ENCODE measurements around the gene ATP8B4. TPM values are rescaled to one million over a fixed set of nuclear protein-coding genes. Genes with fewer than 3 reads are reported as not detected.

ATP8B4 gene
- total and polyA plus RNA-seq, 2 of the 8 experiments (the other 6 are each of a cell fraction or from before 2014, with no cell fraction given), result 0.17 to 0.24 TPM

GRCh38 chr15:50137330-50137761, 18.3 kb upstream of the ATP8B4 start:
- no peak overlapping the region for H3K4me2 ChIP-seq (ENCODE audit: insufficient read depth in 1 of 2, low read depth in 2 of 2, low read length in 2 of 2)
- no peak overlapping the region for H3K18ac ChIP-seq (ENCODE audit: extremely low read depth, low read length)
- no peak overlapping the region for H3K23ac ChIP-seq (ENCODE audit: insufficient read length)
- no peak overlapping the region for H2AFZ ChIP-seq (ENCODE audit: low read length)
- H2AK5ac ChIP-seq (ENCODE audit: low read depth, low read length), result no peak overlapping the region; the same call in 1 of the 2 replicates
- H3K27me3 ChIP-seq (replicated peaks in 1 of 4; ENCODE audit: control insufficient read depth in 3 of 4, extremely low read depth in 1 of 4, insufficient read depth in 3 of 4, low read length in 3 of 4), result no peaks in the 10 kb centered on the region
- H2BK20ac ChIP-seq (ENCODE audit: low read length), result no peak overlapping the region
- TF ChIP-seq NANOG (IDR thresholded peaks at IDR 0.05; ENCODE audit: insufficient read depth, low read depth, low read length, poor library complexity, severe bottlenecking) (no peak), KDM5A (IDR thresholded peaks at IDR 0.05; ENCODE audit: low read length) (no peak), EZH2 (IDR thresholded peaks at IDR 0.05; ENCODE audit: low read depth, low read length, severe bottlenecking) (no peak), SIRT6 (IDR thresholded peaks at IDR 0.05; ENCODE audit: low read length) (no peak), E2F6 (IDR thresholded peaks at IDR 0.05) (no peak), POU5F1 (IDR thresholded peaks at IDR 0.05; ENCODE audit: low read depth, low read length) (no peak), RXRA (IDR thresholded peaks at IDR 0.05; ENCODE audit: insufficient read depth, low read depth, low read length) (no peak), GTF2F1 (IDR thresholded peaks at IDR 0.05; ENCODE audit: borderline replicate concordance, low read depth, low read length) (no peak)
- H3K27ac ChIP-seq (ENCODE audit: low read depth, low read length), result no peak overlapping the region
- peaks cover 0 to 3% (median 0%) of the 10 kb centered on the region in 4 experiments; a peak in 1 of 7 replicates for H3K4me1 ChIP-seq (replicated peaks in 1 of 4; ENCODE audit: control insufficient read depth in 3 of 4, insufficient read depth in 4 of 4, low read length in 3 of 4)
- no peak overlapping the region for H2BK120ac ChIP-seq (replicated peaks; ENCODE audit: low read depth, low read length)
- no peak for FAIRE-seq
- no peak for DNase-seq (ENCODE audit: low read depth in 1 of 2, low spot score in 2 of 2)
- H2BK15ac ChIP-seq (ENCODE audit: low read length), result no peak overlapping the region
- no peaks in the 10 kb centered on the region for H3K79me1 ChIP-seq (ENCODE audit: low read depth, low read length)
- H3K23me2 ChIP-seq (ENCODE audit: low read depth, low read length), result no peaks in the 10 kb centered on the region
- no peak overlapping the region for H3K4me3 ChIP-seq (ENCODE audit: extremely low read depth in 1 of 4, insufficient read depth in 2 of 4, low read depth in 3 of 4, low read length in 4 of 4)
- CTCF ChIA-PET (ENCODE audit: partially characterized antibody), result interaction anchor here (0.6 to 2.0 kb wide), 15 partner anchors 8 to 515 kb away, joined by 3 to 16 read pairs (median 5); partner anchors contain the start of gene ATP8B4
- no peak overlapping the region for H3K9ac ChIP-seq (replicated peaks in 1 of 4; ENCODE audit: extremely low read depth in 1 of 4, low read depth in 3 of 4, low read length in 3 of 4)
- no peak overlapping the region for H3K4ac ChIP-seq (replicated peaks; ENCODE audit: insufficient read length, low read depth, low read length)
- 99% methylated on average over 7 of the region's 7 CpGs; no CpG with 5 or more reads in 1 of the 2 experiments for WGBS, 2 experiments (ENCODE audit: extremely low coverage in 1 of 2, insufficient coverage in 1 of 2, insufficient read length in 1 of 2, insufficient replicate concordance in 2 of 2, low coverage in 1 of 2, low lambda C conversion rate in 2 of 2, missing lambda C conversion rate in 1 of 2)
- H4K20me1 ChIP-seq (replicated peaks in 1 of 2; ENCODE audit: control insufficient read depth in 1 of 2, insufficient read depth in 2 of 2, low read length in 2 of 2), result no peaks in the 10 kb centered on the region
- H3K14ac ChIP-seq (ENCODE audit: insufficient read length), result no peak overlapping the region
- no peak overlapping the region for H3K56ac ChIP-seq (replicated peaks; ENCODE audit: insufficient read length, low read depth, low read length)
- no peaks in the 10 kb centered on the region for H3K79me2 ChIP-seq (ENCODE audit: control insufficient read depth in 1 of 2, insufficient read depth in 2 of 2, low read length in 2 of 2)
- no peak overlapping the region for H4K91ac ChIP-seq (replicated peaks; ENCODE audit: insufficient read length, low read length)
- no peaks in the 10 kb centered on the region for H3K9me3 ChIP-seq (ENCODE audit: insufficient read depth in 2 of 2, low read depth in 1 of 2, low read length in 1 of 2)
- POLR2A ChIA-PET (ENCODE audit: partially characterized antibody), result interaction anchor here (1.0 kb wide), 1 partner anchor 912 kb away, joined by 3 read pairs; no protein-coding TSS in a partner anchor
- no peak overlapping the region for H2BK12ac ChIP-seq (ENCODE audit: low read depth, low read length)
- H3K36me3 ChIP-seq (ENCODE audit: control insufficient read depth in 2 of 4, insufficient read depth in 4 of 4, low read length in 3 of 4), result no peaks in the 10 kb centered on the region
- no peak overlapping the region for H2BK5ac ChIP-seq (ENCODE audit: low read depth, low read length)
- H4K8ac ChIP-seq (ENCODE audit: extremely low read depth, insufficient read depth, low read length), result no peak overlapping the region
- no peak overlapping the region for H4K5ac ChIP-seq (ENCODE audit: insufficient read length, low read depth, low read length)
